ENCODE results near the gene RGS6. TPM values are rescaled to one million over a fixed set of nuclear protein-coding genes. Genes with fewer than 3 reads are reported as not detected.

The RGS6 gene
- total and polyA plus RNA-seq, 2 experiments from 2014 or later: 0.86 to 0.95 TPM

- TF ChIP-seq CTCF (IDR thresholded peaks at IDR 0.05; ENCODE audit: low read depth, low read length): no peak
- no peaks in the 10 kb centered on the region for H3K27me3 ChIP-seq
- H3K4me3 ChIP-seq: no peak overlapping the region
- no peaks in the 10 kb centered on the region for H3K9me3 ChIP-seq (ENCODE audit: low read depth)
- H3K27ac ChIP-seq: no peak overlapping the region
- DNase-seq (ENCODE audit: low read depth in 1 of 2, low spot score in 1 of 2): peak in 1 of 2 donors; percentile 5
- H3K4me1 ChIP-seq (ENCODE audit: low read depth): peaks cover 12% of the 10 kb centered on the region
- no peaks in the 10 kb centered on the region for H3K36me3 ChIP-seq
Measured at GRCh38 chr14:72480464-72481243, 548.4 kb downstream of the RGS6 start.

DNA sequence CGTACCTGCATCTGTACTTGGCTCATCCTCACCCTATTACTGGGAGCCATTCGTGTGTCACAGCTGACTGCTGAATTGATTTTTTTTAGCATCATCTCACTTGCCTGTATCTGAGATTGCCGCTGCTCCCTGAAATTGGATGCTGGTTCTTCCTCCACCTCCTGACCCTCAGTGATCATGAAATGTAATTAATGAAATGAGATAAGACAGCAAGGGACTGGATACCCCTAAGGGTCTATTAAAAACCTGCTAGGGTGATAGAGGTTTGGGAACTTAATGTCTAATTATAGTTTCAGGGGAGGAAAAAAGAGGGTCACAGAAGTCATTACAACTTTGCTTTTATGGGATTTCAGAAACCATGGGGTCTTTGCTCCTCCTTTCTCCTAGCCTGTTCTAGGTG, 551.1 kb downstream of the RGS6 start:
- DNase-seq (ENCODE audit: low read depth in 1 of 2, low spot score in 1 of 2): no peak
- H3K4me3 ChIP-seq: no peak overlapping the region
- no peak overlapping the region for H3K27ac ChIP-seq
- peaks cover 12% of the 10 kb centered on the region for H3K4me1 ChIP-seq (ENCODE audit: low read depth)
- no peaks in the 10 kb centered on the region for H3K27me3 ChIP-seq
- no peaks in the 10 kb centered on the region for H3K36me3 ChIP-seq
- TF ChIP-seq CTCF (IDR thresholded peaks at IDR 0.05; ENCODE audit: low read depth, low read length): no peak
- no peaks in the 10 kb centered on the region for H3K9me3 ChIP-seq (ENCODE audit: low read depth)

DNA sequence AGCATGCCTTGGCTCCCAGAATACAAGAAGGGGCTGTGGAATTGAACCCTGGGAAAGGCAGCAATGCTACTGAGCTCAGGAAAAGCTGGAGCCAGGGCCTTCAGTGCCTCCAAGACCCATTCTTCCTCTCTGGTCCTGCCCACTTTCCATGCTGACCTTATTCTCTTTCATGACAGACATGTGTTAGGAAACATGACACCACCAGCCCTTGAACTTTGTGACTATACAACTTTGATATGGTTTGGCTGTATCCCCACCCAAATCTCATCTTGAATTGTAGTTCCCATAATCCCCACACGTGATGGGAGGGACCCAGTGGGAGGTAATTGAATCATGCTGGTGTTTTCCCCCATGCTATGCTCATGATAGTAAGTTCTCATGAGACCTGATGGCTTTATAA, 553.5 kb downstream of the RGS6 start:
- no peak for TF ChIP-seq CTCF (IDR thresholded peaks at IDR 0.05; ENCODE audit: low read depth, low read length)
- H3K9me3 ChIP-seq (ENCODE audit: low read depth): no peaks in the 10 kb centered on the region
- no peak for DNase-seq (ENCODE audit: low read depth in 1 of 2, low spot score in 1 of 2)
- H3K27ac ChIP-seq: no peak overlapping the region
- H3K27me3 ChIP-seq: no peaks in the 10 kb centered on the region
- H3K4me3 ChIP-seq: no peak overlapping the region
- H3K4me1 ChIP-seq (ENCODE audit: low read depth): no peaks in the 10 kb centered on the region
- H3K36me3 ChIP-seq: no peaks in the 10 kb centered on the region

GRCh38 chr14:72488514-72488913, 556.3 kb downstream of the RGS6 start:
- no peak for TF ChIP-seq CTCF (IDR thresholded peaks at IDR 0.05; ENCODE audit: low read depth, low read length)
- no peak overlapping the region for H3K4me3 ChIP-seq
- no peak overlapping the region for H3K27ac ChIP-seq
- DNase-seq (ENCODE audit: low read depth in 1 of 2, low spot score in 1 of 2): no peak
- H3K27me3 ChIP-seq: no peaks in the 10 kb centered on the region
- H3K4me1 ChIP-seq (ENCODE audit: low read depth): no peaks in the 10 kb centered on the region
- no peaks in the 10 kb centered on the region for H3K9me3 ChIP-seq (ENCODE audit: low read depth)
- no peaks in the 10 kb centered on the region for H3K36me3 ChIP-seq

- TF ChIP-seq CTCF (IDR thresholded peaks at IDR 0.05; ENCODE audit: low read depth, low read length): no peak
- Histone ChIP-seq H3K27ac (no peak overlapping the region), H3K4me1 (ENCODE audit: low read depth) (no peaks in the 10 kb centered on the region), H3K9me3 (ENCODE audit: low read depth) (peaks cover 3% of the 10 kb centered on the region), H3K36me3 (no peaks in the 10 kb centered on the region), H3K27me3 (no peaks in the 10 kb centered on the region), H3K4me3 (no peak overlapping the region)
- DNase-seq (ENCODE audit: low read depth in 1 of 2, low spot score in 1 of 2): no peak
Measured at GRCh38 chr14:72492196-72492595, 560.0 kb downstream of the RGS6 start.

Measured in cardiac muscle cell (in vitro differentiated cells and primary cell).